Ovary (tissue), 3 donors: ENCODE measurements around the gene AQP1.

Source experiments
- CTCF ChIP-seq, 3 donors: fragments of 450-650 bp in 2 of 3; fragments of 200-600 bp in 1 of 3; IDR thresholded peaks; one replicate each; pipeline versions ENCODE4 v1.5.1 to v1.8.0; 2016 to 2022; ENCODE audit warnings: antibody characterized with exemption in 3 of 3, mild to moderate bottlenecking in 1 of 3
- POLR2A ChIP-seq: fragments of 450-650 bp; IDR thresholded peaks from one replicate; pipeline ENCODE4 v1.6.1; 2017; ENCODE audit warnings: antibody characterized with exemption, mild to moderate bottlenecking, moderate library complexity
- donor health status: DM: no; HTN: no; CAD: no.

- TF ChIP-seq CTCF (IDR thresholded peaks at IDR 0.05) (no peak), POLR2A (no peak)
These were observed 12.2 kb downstream of the AQP1 start for GRCh38 chr7:30923774-30924413.
